ENCODE results near the gene ATPAF2.

The ATPAF2 gene

DNA sequence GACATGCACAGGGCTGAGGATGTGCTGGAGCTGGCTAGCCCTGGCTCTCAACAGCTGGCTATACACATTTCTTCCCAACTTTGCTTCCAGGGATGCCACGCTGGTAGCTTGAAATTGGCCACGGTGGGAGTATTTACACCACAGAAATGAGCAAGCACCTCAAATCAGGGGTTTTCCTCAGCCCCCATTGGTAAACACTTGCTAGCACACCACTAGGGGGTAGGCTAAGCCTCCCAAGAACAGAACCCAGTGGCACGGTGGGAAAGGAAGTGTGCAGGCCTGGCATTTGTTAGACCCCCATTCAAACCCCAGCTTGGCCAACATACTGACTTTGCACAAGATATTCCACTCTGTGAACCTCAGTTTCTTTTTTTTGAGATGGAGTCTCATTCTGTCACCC lies 53.4 kb downstream of the ATPAF2 start:
- DNase-seq (ENCODE audit: low spot score), result peak; percentile 51

GRCh38 chr17:17985153-17985552 lies 53.8 kb downstream of the ATPAF2 start:
- DNase-seq (ENCODE audit: low spot score), result no peak

DNA sequence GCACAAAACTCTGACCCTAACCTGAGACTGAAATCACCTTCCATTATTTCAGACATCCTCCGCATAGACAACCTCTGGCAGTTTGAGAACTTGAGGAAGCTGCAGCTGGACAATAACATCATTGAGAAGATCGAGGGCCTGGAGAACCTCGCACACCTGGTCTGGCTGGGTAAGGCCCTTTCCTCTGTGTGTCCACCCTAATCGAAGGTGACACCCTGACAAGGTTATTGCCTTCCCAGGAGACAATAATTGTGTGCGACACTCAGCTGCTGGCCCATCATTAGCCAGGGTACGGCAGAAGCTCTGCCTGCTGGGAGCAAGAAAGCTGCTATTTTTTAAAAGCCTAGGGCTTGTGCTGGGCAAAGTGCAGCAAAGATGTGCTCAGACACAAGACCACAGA lies 55.2 kb downstream of the ATPAF2 start:
- no peak for DNase-seq (ENCODE audit: low spot score)

GRCh38 chr17:17983376-17983775 lies 55.6 kb downstream of the ATPAF2 start:
- DNase-seq (ENCODE audit: low spot score), result no peak

GRCh38 chr17:17982801-17983200 lies 56.2 kb downstream of the ATPAF2 start:
- DNase-seq (ENCODE audit: low spot score), result no peak

GRCh38 chr17:17981330-17981729 lies 57.6 kb downstream of the ATPAF2 start:
- DNase-seq (ENCODE audit: low spot score), result no peak

GRCh38 chr17:17979778-17980177 lies 59.2 kb downstream of the ATPAF2 start:
- no peak for DNase-seq (ENCODE audit: low spot score)

- DNase-seq (ENCODE audit: low spot score), result no peak
Observed at GRCh38 chr17:17978481-17979424, 60.2 kb downstream of the ATPAF2 start.

GRCh38 chr17:17976931-17977570 lies 61.9 kb downstream of the ATPAF2 start:
- DNase-seq (ENCODE audit: low spot score), result no peak

DNA sequence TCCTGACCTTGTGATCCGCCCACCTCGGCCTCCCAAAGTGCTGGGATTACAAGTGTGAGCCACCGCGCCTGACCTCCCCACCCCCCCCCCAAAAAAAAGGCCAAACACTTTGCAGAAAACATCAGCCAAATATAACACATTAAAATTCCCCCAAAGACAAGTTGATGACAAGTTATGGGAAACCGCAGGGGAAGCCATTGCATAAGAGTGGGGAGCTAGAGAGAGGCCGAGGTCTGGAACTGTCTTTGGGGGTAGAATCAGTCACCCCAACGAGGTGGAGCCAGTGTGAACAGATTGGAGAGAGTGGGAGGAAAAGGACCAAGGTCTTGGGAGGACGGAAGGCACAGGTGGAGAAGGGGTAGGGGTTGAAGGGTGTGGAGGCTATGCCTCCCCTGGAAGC lies 63.5 kb downstream of the ATPAF2 start:
- no peak for DNase-seq (ENCODE audit: low spot score)

GRCh38 chr17:17972952-17973254 lies 66.1 kb downstream of the ATPAF2 start:
- no peak for DNase-seq (ENCODE audit: low spot score)

DNA sequence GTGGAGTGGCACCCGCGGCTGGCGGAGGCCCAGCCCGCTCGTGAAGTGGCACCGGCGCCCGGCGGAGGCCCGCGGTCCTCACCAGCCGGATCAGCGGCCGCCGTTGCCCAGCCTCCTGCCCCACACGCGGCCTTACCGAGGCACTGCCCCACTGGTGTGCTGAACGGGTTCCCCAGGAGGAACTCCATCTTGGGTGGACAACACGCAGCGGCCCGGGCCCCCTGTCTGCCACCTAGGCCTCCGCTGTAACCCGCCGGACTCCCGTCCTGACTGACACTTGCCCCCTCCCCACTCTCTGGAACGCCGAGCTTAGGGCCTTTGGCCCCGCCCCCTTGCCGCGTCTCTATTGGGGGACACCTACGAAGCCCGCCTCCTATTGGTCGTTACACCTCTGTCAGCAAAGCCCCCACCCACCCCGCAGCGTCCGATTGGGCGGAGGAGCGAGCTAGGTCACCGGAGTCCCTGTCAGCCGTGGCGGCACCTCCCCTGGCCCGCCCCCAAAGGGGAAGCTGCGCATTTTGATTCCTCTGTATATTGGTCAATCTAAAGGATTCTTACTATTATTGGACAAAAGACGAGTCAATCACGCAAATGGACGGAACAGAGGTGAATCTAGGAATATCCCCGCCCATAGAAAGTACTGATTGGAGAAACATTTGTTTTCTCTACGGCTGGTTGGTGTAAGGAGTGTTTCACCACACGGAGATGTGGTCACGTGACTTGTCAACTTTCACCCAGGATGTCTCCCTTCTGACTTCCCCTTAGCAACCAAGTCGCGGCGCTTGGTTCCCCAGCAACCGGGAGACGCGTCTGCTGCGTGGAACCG lies 66.6 kb downstream of the ATPAF2 start, which contains the start of the genes DRC3 and TOM1L2:
Gene DRC3, plus strand, starts transcription at position 737 of the 826 bp plus-strand sequence. CDS start 4,737 bp downstream, outside the sequence.
Gene TOM1L2, minus strand, starts transcription at position 275 of the 826 bp plus-strand sequence. Its CDS starts 87 bp downstream, at position 188.
- peak; percentile 93 for DNase-seq (ENCODE audit: low spot score)

GRCh38 chr17:17971431-17972125 lies 67.4 kb downstream of the ATPAF2 start:
- DNase-seq (ENCODE audit: low spot score), result no peak

- DNase-seq (ENCODE audit: low spot score), result no peak
Observed at GRCh38 chr17:17970699-17971430, 68.1 kb downstream of the ATPAF2 start.
